ENCODE data around the gene DNAH3. TPM values are rescaled to one million over a fixed set of nuclear protein-coding genes. Genes with fewer than 3 reads are reported as not detected.

DNAH3 gene
- total and polyA plus RNA-seq, 2 of the 13 experiments (the other 11 are each of a cell fraction or from before 2014, with no cell fraction given), result 0.07 to 0.08 TPM

DNA sequence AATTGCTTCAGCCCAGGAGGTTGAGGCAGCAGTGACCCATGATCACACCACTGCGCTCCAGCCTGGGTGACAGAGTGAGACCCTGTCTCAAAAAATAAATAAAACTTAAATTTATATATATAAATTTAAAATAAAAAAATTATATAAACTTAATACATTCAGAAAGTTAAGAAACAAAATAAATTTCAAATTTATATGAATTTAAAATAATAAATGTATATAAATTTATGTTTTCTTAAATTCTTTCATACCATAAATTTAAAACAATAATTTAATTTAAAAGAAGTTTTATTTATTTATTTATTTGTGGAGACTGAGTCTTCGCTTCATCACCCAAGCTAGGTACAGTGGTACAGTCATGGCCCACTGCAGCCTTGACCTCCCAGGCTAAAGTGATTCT is 229.8 kb downstream of the DNAH3 start (continued):
- TF ChIP-seq ZNF614 (CRISPR knock-in tag; IDR thresholded peaks at IDR 0.05; ENCODE audit: borderline replicate concordance) (no peak), BORCS8-MEF2B (CRISPR knock-in tag; IDR thresholded peaks at IDR 0.05) (no peak), ZNF367 (CRISPR knock-in tag; IDR thresholded peaks at IDR 0.05; ENCODE audit: borderline replicate concordance) (no peak), ZBTB7A (CRISPR knock-in tag; IDR thresholded peaks at IDR 0.05) (no peak)

DNA sequence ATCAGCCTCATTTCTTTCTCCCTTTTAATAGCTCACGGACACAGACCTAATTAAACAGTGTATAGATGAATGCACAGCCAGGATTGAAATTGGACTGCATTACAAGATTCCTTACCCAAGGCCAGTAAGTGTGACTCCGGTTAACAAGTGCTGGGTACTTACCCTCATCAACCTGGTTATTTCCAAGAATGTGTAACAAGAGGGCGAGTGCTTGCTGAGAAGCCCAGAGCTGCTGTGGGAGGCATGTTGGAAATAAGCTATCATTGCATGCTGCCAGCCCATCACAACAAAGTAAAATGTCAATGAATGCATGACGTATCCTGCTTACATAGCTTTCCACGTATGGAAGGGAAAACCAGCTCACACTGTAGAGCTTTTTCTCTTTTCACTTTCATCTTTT is 230.6 kb downstream of the DNAH3 start:
- Histone ChIP-seq H3K36me3 (replicated peaks in 1 of 2; ENCODE audit: control insufficient read depth in 1 of 2, insufficient read depth in 2 of 2, low read length in 2 of 2) (peaks cover 20 to 36% of the 10 kb centered on the region in 2 experiments), H3K27ac (ENCODE audit: extremely low read length, insufficient read depth, low read length) (no peak overlapping the region), H2AFZ (ENCODE audit: low read length) (no peak overlapping the region), H3K9me3 (ENCODE audit: low read length) (no peaks in the 10 kb centered on the region), H3K27me3 (ENCODE audit: control insufficient read depth in 1 of 2, insufficient read depth in 2 of 2, low read length in 2 of 2) (no peaks in the 10 kb centered on the region), H3K4me1 (ENCODE audit: insufficient read depth, low read length) (peaks cover 18% of the 10 kb centered on the region), H4K20me1 (ENCODE audit: insufficient read depth, low read length) (no peaks in the 10 kb centered on the region), H3K4me2 (ENCODE audit: low read depth, low read length) (no peak overlapping the region), H3K79me2 (ENCODE audit: insufficient read depth, low read length) (no peaks in the 10 kb centered on the region), H3K4me3 (replicated peaks in 1 of 3; ENCODE audit: insufficient read depth in 1 of 3, low read depth in 2 of 3, low read length in 3 of 3) (no peak overlapping the region), H3K9ac (ENCODE audit: insufficient read depth, low read depth, low read length) (no peak overlapping the region)
- POLR2A ChIA-PET, result interaction anchor here (1.2 kb wide), 1 partner anchor 20 kb away, joined by 4 read pairs; the partner anchor contains the start of genes DCUN1D3 and LYRM1
- no TSS peak for BruUV-seq (replicated peaks)
- TF ChIP-seq ZNF7 (CRISPR knock-in tag; IDR thresholded peaks at IDR 0.05), result no peak
- TF ChIP-seq ZC3H13 (CRISPR knock-in tag; IDR thresholded peaks at IDR 0.05), result no peak
- TF ChIP-seq ZNF281 (CRISPR knock-in tag; IDR thresholded peaks at IDR 0.05; ENCODE audit: borderline replicate concordance), result no peak
- TF ChIP-seq KLF15 (CRISPR knock-in tag; IDR thresholded peaks at IDR 0.05; ENCODE audit: borderline replicate concordance), result no peak
- no peak for TF ChIP-seq ARNTL (CRISPR knock-in tag; IDR thresholded peaks at IDR 0.05)
- no peak for TF ChIP-seq ZNF317 (CRISPR knock-in tag; IDR thresholded peaks at IDR 0.05)
- intact Hi-C loops (cut with micrococcal nuclease; ENCODE audit: unreplicated experiment) (no loop called here), in situ Hi-C loops (cut with HindIII; ENCODE audit: extremely low pct_ligation_motif_present, low pct_unique_long_range_greater_than_20kb) (no loop called here)
- DNase-seq (ENCODE audit: low spot score) (no peak), ATAC-seq (no peak), FAIRE-seq (no peak)
- 96% methylated on average over 5 of the region's 5 CpGs for WGBS (ENCODE audit: low lambda C conversion rate)
- CTCF ChIA-PET (ENCODE audit: low intra/inter-chr PET ratio, low total read pairs), result no interaction called here

Data from HepG2 (cell line).